HFFc6 (cell line): ENCODE results near the gene MAP3K5. TPM values are rescaled to one million over a fixed set of nuclear protein-coding genes. Genes with fewer than 3 reads are reported as not detected.
"Not testable (repeated sequence)": the region's sequence is repeated elsewhere in the genome, so short reads cannot be mapped to it uniquely, and the experiment has no call there.

ENCODE experiments used
- DNase-seq: peaks from one replicate; pipeline ENCODE4 v3.0.0-alpha.2; 2018
- H3K27ac Mint-ChIP-seq: 2 replicates; pipeline ENCODE4 v1.8.0; 2020; ENCODE audit warnings: mild to moderate bottlenecking, mixed read lengths
- H3K27me3 Mint-ChIP-seq: 2 replicates; pipeline ENCODE4 v1.8.0; 2021; ENCODE audit warnings: mild to moderate bottlenecking, moderate library complexity, mixed read lengths; ENCODE audit not compliant: insufficient read depth
- H3K36me3 Mint-ChIP-seq: 2 replicates; pipeline ENCODE4 v1.8.0; 2021; ENCODE audit warnings: low read depth, mixed read lengths
- H3K4me1 Mint-ChIP-seq: 2 replicates; pipeline ENCODE4 v1.8.0; 2020; ENCODE audit warnings: low read depth, mixed read lengths
- H3K4me3 Mint-ChIP-seq: 2 replicates; pipeline ENCODE4 v1.8.0; 2020; ENCODE audit warnings: mild to moderate bottlenecking, moderate library complexity, mixed read lengths
- H3K9me3 Mint-ChIP-seq: 2 replicates; pipeline ENCODE4 v1.8.0; 2020; ENCODE audit warnings: mild to moderate bottlenecking, mixed read lengths
- total RNA-seq, 6 experiments: library from RNA; stranded (reverse); fragmentation: NEBNext Ultra II Directional; extraction: Animal tissue kit (Norgen Biotek cat#: 25700); gene quantifications; 2 replicates in 1 of 6; 3 replicates in 5 of 6; pipeline ENCODE4 v1.2.3, GENCODE V29; 2021
- TF ChIP-seq, protein P1 (sequence below): fragments of 200-600 bp; sonication (generic); IDR thresholded peaks from 2 replicates; pipeline ENCODE4 v1.5.0; 2021; ENCODE audit warnings: antibody characterized with exemption, mild to moderate bottlenecking

MAP3K5 gene
- total RNA-seq, 6 experiments from 2014 or later = 11.9 to 22.2 (median 19.1) TPM

GRCh38 chr6:136718476-136718875 lies 73.8 kb downstream of the MAP3K5 start:
- Mint-ChIP-seq H3K27ac (peak overlapping the region; percentile 26; the same call in 1 of the 2 replicates), H3K9me3 (no peaks in the 10 kb centered on the region), H3K36me3 (peaks cover 15% of the 10 kb centered on the region), H3K4me1 (peaks cover 42% of the 10 kb centered on the region), H3K27me3 (no peaks in the 10 kb centered on the region; the same call in 1 of the 2 replicates), H3K4me3 (no peak overlapping the region)
- TF ChIP-seq, protein P1, sequence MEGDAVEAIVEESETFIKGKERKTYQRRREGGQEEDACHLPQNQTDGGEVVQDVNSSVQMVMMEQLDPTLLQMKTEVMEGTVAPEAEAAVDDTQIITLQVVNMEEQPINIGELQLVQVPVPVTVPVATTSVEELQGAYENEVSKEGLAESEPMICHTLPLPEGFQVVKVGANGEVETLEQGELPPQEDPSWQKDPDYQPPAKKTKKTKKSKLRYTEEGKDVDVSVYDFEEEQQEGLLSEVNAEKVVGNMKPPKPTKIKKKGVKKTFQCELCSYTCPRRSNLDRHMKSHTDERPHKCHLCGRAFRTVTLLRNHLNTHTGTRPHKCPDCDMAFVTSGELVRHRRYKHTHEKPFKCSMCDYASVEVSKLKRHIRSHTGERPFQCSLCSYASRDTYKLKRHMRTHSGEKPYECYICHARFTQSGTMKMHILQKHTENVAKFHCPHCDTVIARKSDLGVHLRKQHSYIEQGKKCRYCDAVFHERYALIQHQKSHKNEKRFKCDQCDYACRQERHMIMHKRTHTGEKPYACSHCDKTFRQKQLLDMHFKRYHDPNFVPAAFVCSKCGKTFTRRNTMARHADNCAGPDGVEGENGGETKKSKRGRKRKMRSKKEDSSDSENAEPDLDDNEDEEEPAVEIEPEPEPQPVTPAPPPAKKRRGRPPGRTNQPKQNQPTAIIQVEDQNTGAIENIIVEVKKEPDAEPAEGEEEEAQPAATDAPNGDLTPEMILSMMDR = no peak
- DNase-seq = no peak

DNA sequence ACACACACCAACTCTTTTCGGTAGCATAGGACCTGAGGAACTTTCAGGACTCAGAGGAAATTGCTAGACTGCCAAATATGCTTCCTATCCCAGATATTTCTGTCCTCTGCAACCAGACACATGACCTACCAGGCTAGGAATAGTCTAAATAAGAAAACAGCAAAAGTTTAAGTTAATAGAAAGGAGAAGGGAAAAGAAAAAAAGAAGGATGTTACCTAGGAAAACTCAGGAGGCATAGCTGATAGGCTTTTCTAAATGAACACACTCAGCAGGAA lies 74.6 kb downstream of the MAP3K5 start:
- Mint-ChIP-seq H3K27me3 (no peaks in the 10 kb centered on the region; the same call in 1 of the 2 replicates), H3K36me3 (peaks cover 18% of the 10 kb centered on the region), H3K4me3 (peak overlapping the region; percentile 74), H3K27ac (peak overlapping the region; percentile 65), H3K9me3 (no peaks in the 10 kb centered on the region), H3K4me1 (peaks cover 41% of the 10 kb centered on the region)
- no peak for DNase-seq
- TF ChIP-seq, protein P1 = no peak

GRCh38 chr6:136716917-136717715 lies 75.2 kb downstream of the MAP3K5 start:
- Mint-ChIP-seq H3K4me3 (peak overlapping the region; percentile 74), H3K27ac (peak overlapping the region; percentile 65), H3K9me3 (no peaks in the 10 kb centered on the region), H3K36me3 (peaks cover 19% of the 10 kb centered on the region), H3K4me1 (peaks cover 41% of the 10 kb centered on the region), H3K27me3 (no peaks in the 10 kb centered on the region; the same call in 1 of the 2 replicates)
- DNase-seq = no peak
- TF ChIP-seq, protein P1 = no peak

DNA sequence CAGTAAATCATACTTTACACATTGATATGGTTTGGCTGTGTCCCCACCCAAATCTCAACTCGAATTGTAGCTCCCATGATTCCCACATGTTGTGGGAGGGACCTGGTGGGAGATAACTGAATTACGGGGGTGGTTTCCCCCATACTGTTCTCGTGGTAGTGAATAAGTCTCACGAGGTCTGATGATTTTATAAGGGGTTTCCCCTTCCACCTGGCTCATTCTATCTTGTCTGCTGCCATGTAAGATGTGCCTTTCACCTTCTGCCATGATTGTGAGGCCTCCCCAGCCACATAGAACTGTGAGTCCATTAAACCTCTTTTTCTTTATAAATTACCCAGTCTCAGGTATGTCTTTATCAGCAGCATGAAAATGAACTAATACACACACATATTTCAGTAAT lies 79.6 kb downstream of the MAP3K5 start:
- not testable (repeated sequence) for H3K4me3 Mint-ChIP-seq, H3K27me3 Mint-ChIP-seq, H3K27ac Mint-ChIP-seq, H3K9me3 Mint-ChIP-seq, DNase-seq, H3K36me3 Mint-ChIP-seq
- peaks cover 17% of the 10 kb centered on the region for H3K4me1 Mint-ChIP-seq

DNA sequence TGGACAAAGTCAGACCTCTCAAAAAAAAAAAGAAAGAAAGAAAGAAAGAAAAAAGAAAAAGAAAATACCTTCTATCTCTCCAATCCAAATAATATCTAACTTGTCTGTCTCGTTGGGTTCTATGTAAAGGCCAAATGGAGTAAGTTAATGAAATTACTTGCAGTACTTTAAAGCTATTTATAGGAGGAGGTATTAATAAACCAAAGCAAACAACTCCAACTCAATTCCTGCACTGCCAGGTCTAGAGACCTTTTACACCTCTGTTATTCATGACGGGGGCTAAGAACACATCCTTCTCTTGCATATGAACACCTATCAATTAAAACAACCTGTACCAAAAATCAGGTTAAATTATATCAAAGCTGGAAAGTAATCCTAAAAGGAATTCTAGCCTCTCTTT lies 80.6 kb downstream of the MAP3K5 start:
- Mint-ChIP-seq H3K27me3 (no peaks in the 10 kb centered on the region), H3K4me3 (no peak overlapping the region), H3K9me3 (no peaks in the 10 kb centered on the region), H3K27ac (no peak overlapping the region), H3K4me1 (peaks cover 9% of the 10 kb centered on the region), H3K36me3 (peaks cover 4% of the 10 kb centered on the region; the same call in 1 of the 2 replicates)
- TF ChIP-seq, protein P1 = no peak
- no peak for DNase-seq

DNA sequence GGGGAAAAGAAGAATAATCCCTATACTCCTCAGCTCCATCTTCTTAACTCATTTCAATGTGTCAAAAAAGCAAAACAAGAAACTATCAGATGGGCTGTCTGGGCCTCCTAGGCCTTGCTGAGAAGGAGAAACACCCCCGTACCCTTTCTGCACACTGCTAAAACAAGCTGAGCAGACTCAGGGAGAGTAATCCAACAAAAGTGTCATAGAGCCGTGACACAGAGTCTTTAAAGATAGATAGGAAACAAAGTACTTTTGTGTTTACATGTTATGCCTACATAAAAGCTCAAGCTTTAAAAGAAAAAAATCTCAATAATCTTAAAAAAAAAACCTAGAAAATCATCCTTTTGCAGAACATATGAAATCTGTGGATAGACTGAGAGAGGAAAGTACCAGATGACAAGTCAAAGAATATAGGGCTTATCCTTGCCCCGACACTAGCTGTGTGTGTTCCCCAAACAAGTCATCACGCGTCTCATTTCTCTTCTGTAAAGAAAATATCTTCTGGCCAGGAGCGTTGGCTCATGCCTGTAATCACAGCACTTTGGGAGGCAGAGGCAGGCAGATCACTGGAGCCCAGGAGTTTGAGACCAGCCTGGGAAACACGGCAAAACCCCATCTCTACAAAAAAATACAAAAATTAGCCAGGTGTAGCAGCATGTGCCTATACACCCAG lies 81.3 kb downstream of the MAP3K5 start:
- DNase-seq = no peak
- H3K27ac Mint-ChIP-seq = no peak overlapping the region
- H3K9me3 Mint-ChIP-seq = no peaks in the 10 kb centered on the region
- no peaks in the 10 kb centered on the region; the same call in 1 of the 2 replicates for H3K27me3 Mint-ChIP-seq
- H3K4me1 Mint-ChIP-seq = peaks cover 9% of the 10 kb centered on the region
- TF ChIP-seq, protein P1 = no peak
- H3K4me3 Mint-ChIP-seq = no peak overlapping the region
- peaks cover 4% of the 10 kb centered on the region; the same call in 1 of the 2 replicates for H3K36me3 Mint-ChIP-seq
